Measurements from ENCODE around the gene NKX2-8. TPM values are rescaled to one million over a fixed set of nuclear protein-coding genes. Genes with fewer than 3 reads are reported as not detected.
A peak's percentile ranks its signal among the peaks of the same experiment; 100 is the strongest.

NKX2-8 gene
- total RNA-seq, 1 donor from 2014 or later: not detected

DNA sequence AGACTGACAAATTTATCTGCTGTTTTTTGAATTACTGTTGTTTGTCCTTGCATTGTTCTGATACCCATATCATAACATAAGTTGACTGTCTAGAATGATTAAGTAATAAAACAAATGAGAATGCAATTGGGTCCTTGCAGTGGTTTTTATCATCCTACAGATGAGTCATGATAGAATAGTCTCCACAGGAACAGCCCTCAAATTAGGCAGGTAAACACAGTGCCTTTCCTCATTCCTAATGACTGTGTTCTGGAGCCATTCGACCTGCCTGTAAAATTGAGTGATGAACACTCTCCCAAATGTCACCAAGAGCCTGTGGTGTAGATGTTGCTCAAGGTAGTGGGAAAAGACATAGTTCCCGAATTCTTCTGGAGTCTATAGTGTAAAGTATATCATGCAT is 12.3 kb downstream of the NKX2-8 start:
- Histone ChIP-seq H3K4me3 (no peak overlapping the region), H3K27ac (no peak overlapping the region), H3K9me3 (no peaks in the 10 kb centered on the region), H3K36me3 (no peaks in the 10 kb centered on the region), H3K4me1 (no peaks in the 10 kb centered on the region), H3K27me3 (no peaks in the 10 kb centered on the region)
- no peak for DNase-seq (ENCODE audit: extremely low spot score in 2 of 2)
- intact Hi-C loops (cut with DNase I): no loop called here
- TF ChIP-seq, protein P1, sequence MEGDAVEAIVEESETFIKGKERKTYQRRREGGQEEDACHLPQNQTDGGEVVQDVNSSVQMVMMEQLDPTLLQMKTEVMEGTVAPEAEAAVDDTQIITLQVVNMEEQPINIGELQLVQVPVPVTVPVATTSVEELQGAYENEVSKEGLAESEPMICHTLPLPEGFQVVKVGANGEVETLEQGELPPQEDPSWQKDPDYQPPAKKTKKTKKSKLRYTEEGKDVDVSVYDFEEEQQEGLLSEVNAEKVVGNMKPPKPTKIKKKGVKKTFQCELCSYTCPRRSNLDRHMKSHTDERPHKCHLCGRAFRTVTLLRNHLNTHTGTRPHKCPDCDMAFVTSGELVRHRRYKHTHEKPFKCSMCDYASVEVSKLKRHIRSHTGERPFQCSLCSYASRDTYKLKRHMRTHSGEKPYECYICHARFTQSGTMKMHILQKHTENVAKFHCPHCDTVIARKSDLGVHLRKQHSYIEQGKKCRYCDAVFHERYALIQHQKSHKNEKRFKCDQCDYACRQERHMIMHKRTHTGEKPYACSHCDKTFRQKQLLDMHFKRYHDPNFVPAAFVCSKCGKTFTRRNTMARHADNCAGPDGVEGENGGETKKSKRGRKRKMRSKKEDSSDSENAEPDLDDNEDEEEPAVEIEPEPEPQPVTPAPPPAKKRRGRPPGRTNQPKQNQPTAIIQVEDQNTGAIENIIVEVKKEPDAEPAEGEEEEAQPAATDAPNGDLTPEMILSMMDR (IDR thresholded peaks at IDR 0.05): no peak
- TF ChIP-seq POLR2AphosphoS5 (IDR thresholded peaks at IDR 0.05; ENCODE audit: insufficient read depth in 1 of 2, low read depth in 1 of 2): no peak
- no peak for TF ChIP-seq POLR2A (IDR thresholded peaks at IDR 0.05)

DNA sequence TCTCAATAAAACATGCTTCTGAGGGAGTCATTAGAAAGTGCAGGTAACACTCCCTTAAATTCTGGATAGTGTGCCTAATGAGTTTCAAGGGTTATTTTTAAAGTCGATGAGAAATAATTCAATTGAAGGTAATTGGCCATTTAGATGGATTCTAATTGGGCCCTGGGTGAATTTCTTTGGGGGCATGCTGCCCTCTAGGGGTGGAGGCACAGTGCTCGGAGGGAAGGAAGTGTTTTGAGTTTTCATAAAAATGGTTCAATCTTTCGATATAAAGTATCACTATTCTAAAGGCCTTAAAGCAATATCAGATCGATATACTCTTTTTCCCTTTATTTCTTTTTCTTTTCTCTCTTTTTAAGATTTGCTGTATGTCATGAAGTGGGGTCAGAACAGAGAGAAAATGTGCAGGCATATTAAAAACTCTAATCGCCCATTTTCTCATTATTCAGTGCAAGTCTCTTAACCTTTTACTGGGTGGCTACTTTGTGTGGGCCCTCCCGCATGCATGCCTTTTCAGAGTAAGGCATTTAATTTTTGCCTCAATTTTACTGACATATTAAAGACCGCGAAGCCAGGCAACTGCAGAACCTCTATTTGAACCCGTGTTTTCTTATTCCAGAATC is 25.5 kb downstream of the NKX2-8 start:
- Histone ChIP-seq H3K9me3 (no peaks in the 10 kb centered on the region), H3K36me3 (no peaks in the 10 kb centered on the region), H3K27me3 (peaks cover 7% of the 10 kb centered on the region), H3K27ac (no peak overlapping the region), H3K4me3 (no peak overlapping the region), H3K4me1 (no peaks in the 10 kb centered on the region)
- no peak for TF ChIP-seq POLR2AphosphoS5 (IDR thresholded peaks at IDR 0.05; ENCODE audit: insufficient read depth in 1 of 2, low read depth in 1 of 2)
- TF ChIP-seq, protein P1 (IDR thresholded peaks at IDR 0.05): no peak
- no peak for TF ChIP-seq POLR2A (IDR thresholded peaks at IDR 0.05)
- intact Hi-C loops (cut with DNase I): no loop called here
- DNase-seq (ENCODE audit: extremely low spot score in 2 of 2): no peak

DNA sequence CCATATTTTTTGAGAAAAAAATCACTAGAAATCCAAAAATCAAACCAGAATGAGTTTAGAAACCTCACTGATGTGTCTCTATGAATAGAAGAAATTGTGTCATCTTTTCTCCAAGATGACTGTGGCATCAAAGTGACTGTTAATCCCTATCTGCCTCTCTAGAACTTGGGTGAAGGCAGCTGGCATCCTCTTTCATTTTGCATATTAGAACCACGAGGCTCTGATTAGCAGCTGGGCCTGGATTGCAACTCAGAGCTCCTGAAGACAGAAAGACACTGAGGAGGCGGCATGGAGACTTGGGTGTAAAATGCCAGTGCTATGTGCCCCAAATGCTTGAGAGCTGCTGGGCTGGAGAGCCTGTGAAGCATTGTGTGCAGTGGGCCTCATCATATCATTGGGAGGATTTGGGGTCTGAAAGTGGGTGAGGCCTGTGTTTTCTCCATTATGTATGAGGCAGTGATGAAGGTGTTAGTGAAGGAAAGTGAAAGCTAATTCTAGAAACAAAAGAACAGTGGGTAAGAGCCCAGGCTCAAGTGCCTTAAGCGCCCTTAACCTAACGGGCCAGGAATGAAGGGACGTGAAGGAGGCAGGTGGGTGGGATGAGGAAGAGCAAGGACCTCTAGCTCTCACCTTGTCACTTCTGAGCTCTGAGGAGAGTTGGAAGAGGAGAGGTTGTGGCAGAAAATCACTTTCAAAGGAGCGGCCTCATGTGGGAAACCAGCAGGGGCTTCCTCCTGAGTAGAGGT is 26.2 kb downstream of the NKX2-8 start:
- TF ChIP-seq POLR2A (IDR thresholded peaks at IDR 0.05) (no peak), POLR2AphosphoS5 (IDR thresholded peaks at IDR 0.05; ENCODE audit: insufficient read depth in 1 of 2, low read depth in 1 of 2) (no peak)
- TF ChIP-seq, protein P1 (IDR thresholded peaks at IDR 0.05): no peak
- Histone ChIP-seq H3K36me3 (no peaks in the 10 kb centered on the region), H3K9me3 (no peaks in the 10 kb centered on the region), H3K4me1 (no peaks in the 10 kb centered on the region), H3K27ac (no peak overlapping the region), H3K27me3 (peaks cover under 1% of the 10 kb centered on the region), H3K4me3 (no peak overlapping the region)
- intact Hi-C loops (cut with DNase I): no loop called here
- no peak for DNase-seq (ENCODE audit: extremely low spot score in 2 of 2)

DNA sequence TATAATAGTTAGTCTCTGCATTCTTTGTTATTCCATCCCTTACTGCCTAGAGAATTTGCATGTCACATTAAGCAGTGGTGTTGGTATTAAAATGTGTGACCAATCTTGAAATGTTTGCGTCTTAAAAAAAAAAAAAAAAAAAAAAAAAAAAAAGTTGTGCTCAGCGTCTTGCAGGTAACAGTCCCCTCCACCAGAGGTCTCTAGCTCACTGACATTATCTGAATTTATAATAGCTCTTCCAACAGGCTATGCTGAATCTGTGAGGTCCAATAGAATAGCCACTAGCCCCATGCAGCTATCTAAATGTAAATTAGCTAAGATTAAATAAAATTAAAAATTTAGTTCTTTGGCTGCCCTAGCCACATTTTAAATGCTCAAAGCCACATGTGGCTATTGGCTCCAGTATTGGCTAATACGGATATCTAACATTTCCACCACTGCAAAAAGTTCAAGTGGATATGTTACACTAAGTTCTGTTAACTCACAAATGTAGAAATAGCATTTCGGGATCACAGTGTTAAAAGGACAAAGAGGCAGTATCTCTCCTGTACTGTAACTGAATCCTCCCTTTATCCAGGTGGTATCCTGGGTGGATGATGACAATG is 28.7 kb downstream of the NKX2-8 start:
- intact Hi-C loops (cut with DNase I): no loop called here
- H3K9me3 ChIP-seq: no peaks in the 10 kb centered on the region

More for the DNA sequence above, 28.7 kb downstream of the NKX2-8 start:
- H3K4me3 ChIP-seq: no peak overlapping the region
- TF ChIP-seq, protein P1 (IDR thresholded peaks at IDR 0.05): peak in 2 of 3 experiments; percentile 17 to 26
- no peak for TF ChIP-seq POLR2A (IDR thresholded peaks at IDR 0.05)
- H3K27ac ChIP-seq: no peak overlapping the region
- no peaks in the 10 kb centered on the region for H3K27me3 ChIP-seq
- DNase-seq (ENCODE audit: extremely low spot score in 2 of 2): no peak
- no peaks in the 10 kb centered on the region for H3K36me3 ChIP-seq
- no peaks in the 10 kb centered on the region for H3K4me1 ChIP-seq

Data from vagina (tissue), 2 donors.